Measurements from ENCODE around the gene CDCA5. TPM values are rescaled to one million over a fixed set of nuclear protein-coding genes. Genes with fewer than 3 reads are reported as not detected.

The CDCA5 gene
- total and polyA plus RNA-seq, 2 experiments from 2014 or later = 6.4 to 7.9 TPM

DNA sequence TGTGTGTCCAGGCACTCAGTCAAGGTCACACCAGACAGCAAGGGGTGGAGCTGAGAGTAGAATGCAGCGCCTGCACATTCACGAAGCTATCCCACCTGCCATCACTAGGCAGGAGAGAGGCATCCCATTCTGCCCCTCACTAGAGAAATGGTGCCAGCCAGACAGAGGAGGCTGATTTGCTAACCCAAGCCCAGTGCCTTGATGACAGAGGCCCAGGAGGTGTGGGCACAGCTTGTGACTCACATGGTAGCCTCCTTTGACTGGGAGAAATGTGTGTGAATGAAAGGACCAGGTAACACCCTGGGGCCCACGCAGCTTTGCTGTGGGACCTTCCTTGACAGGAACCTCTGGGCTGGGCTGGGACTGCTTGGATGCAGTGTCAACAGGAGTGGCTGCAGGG lies 20.3 kb downstream of the CDCA5 start:
- H3K4me1 ChIP-seq (ENCODE audit: insufficient read depth) = no peaks in the 10 kb centered on the region
- H2AFZ ChIP-seq = no peak overlapping the region
- H3K27me3 ChIP-seq = no peaks in the 10 kb centered on the region
- no peaks in the 10 kb centered on the region for H3K79me2 ChIP-seq
- H3K36me3 ChIP-seq (replicated peaks; ENCODE audit: insufficient read depth, low read depth) = no peaks in the 10 kb centered on the region
- H3K27ac ChIP-seq = no peak overlapping the region
- 71% methylated on average over 3 of the region's 3 CpGs for WGBS (ENCODE audit: low lambda C conversion rate, missing lambda C conversion rate)
- no peaks in the 10 kb centered on the region for H3K9me2 ChIP-seq (replicated peaks; ENCODE audit: insufficient read depth)
- TF ChIP-seq EZH2phosphoT487 (IDR thresholded peaks at IDR 0.05; ENCODE audit: low read depth, severe bottlenecking, unreplicated experiment) (no peak), EZH2 (IDR thresholded peaks at IDR 0.05; ENCODE audit: borderline replicate concordance) (no peak)
- TF ChIP-seq, protein P1, sequence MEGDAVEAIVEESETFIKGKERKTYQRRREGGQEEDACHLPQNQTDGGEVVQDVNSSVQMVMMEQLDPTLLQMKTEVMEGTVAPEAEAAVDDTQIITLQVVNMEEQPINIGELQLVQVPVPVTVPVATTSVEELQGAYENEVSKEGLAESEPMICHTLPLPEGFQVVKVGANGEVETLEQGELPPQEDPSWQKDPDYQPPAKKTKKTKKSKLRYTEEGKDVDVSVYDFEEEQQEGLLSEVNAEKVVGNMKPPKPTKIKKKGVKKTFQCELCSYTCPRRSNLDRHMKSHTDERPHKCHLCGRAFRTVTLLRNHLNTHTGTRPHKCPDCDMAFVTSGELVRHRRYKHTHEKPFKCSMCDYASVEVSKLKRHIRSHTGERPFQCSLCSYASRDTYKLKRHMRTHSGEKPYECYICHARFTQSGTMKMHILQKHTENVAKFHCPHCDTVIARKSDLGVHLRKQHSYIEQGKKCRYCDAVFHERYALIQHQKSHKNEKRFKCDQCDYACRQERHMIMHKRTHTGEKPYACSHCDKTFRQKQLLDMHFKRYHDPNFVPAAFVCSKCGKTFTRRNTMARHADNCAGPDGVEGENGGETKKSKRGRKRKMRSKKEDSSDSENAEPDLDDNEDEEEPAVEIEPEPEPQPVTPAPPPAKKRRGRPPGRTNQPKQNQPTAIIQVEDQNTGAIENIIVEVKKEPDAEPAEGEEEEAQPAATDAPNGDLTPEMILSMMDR (IDR thresholded peaks at IDR 0.05; ENCODE audit: poor library complexity) = no peak
- H4K20me1 ChIP-seq (ENCODE audit: insufficient read depth, poor library complexity, severe bottlenecking) = no peaks in the 10 kb centered on the region
- DNase-seq (ENCODE audit: low spot score) = no peak
- H3K4me3 ChIP-seq = no peak overlapping the region
- H3K4me2 ChIP-seq = no peak overlapping the region
- no peaks in the 10 kb centered on the region for H3K9me3 ChIP-seq (ENCODE audit: low read depth)

DNA sequence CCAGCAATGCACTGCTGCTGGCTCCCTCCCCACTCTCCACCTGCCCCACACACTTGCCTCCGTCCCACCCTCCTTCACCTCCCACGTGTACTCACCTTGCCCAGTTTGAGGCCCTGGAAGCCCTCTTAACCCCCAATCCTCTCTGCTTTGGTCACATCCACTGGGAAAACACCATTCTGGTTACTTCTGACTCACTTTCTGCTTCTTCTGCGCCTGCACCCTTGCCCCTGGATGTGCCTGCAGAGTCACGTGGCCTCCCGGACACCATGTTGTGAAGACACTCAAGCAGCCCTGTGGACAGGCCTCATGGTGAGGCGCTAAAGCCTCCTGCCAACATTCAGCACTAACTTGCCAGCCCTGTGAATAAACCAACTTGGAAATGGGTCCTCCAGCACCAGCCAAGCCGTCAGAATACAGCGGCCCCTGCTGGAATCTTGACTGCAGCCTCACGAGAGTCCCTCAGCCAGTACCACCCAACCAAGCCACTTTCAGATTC lies 22.9 kb downstream of the CDCA5 start:
- no peak for DNase-seq (ENCODE audit: low spot score)
- no peak overlapping the region for H3K27ac ChIP-seq
- 62% methylated on average over 9 of the region's 9 CpGs for WGBS (ENCODE audit: low lambda C conversion rate, missing lambda C conversion rate)
- H3K36me3 ChIP-seq (replicated peaks; ENCODE audit: insufficient read depth, low read depth) = no peaks in the 10 kb centered on the region
- no peak overlapping the region for H3K4me3 ChIP-seq
- H3K4me1 ChIP-seq (ENCODE audit: insufficient read depth) = no peaks in the 10 kb centered on the region
- H3K9me3 ChIP-seq (ENCODE audit: low read depth) = no peaks in the 10 kb centered on the region
- no peak overlapping the region for H2AFZ ChIP-seq
- no peak for TF ChIP-seq EZH2phosphoT487 (IDR thresholded peaks at IDR 0.05; ENCODE audit: low read depth, severe bottlenecking, unreplicated experiment)
- TF ChIP-seq, protein P1 (IDR thresholded peaks at IDR 0.05; ENCODE audit: poor library complexity) = peak; percentile 10
- TF ChIP-seq EZH2 (IDR thresholded peaks at IDR 0.05; ENCODE audit: borderline replicate concordance) = no peak
- H4K20me1 ChIP-seq (ENCODE audit: insufficient read depth, poor library complexity, severe bottlenecking) = no peaks in the 10 kb centered on the region
- no peak overlapping the region for H3K4me2 ChIP-seq
- H3K9me2 ChIP-seq (replicated peaks; ENCODE audit: insufficient read depth) = no peaks in the 10 kb centered on the region
- H3K79me2 ChIP-seq = no peaks in the 10 kb centered on the region
- H3K27me3 ChIP-seq = no peaks in the 10 kb centered on the region

DNA sequence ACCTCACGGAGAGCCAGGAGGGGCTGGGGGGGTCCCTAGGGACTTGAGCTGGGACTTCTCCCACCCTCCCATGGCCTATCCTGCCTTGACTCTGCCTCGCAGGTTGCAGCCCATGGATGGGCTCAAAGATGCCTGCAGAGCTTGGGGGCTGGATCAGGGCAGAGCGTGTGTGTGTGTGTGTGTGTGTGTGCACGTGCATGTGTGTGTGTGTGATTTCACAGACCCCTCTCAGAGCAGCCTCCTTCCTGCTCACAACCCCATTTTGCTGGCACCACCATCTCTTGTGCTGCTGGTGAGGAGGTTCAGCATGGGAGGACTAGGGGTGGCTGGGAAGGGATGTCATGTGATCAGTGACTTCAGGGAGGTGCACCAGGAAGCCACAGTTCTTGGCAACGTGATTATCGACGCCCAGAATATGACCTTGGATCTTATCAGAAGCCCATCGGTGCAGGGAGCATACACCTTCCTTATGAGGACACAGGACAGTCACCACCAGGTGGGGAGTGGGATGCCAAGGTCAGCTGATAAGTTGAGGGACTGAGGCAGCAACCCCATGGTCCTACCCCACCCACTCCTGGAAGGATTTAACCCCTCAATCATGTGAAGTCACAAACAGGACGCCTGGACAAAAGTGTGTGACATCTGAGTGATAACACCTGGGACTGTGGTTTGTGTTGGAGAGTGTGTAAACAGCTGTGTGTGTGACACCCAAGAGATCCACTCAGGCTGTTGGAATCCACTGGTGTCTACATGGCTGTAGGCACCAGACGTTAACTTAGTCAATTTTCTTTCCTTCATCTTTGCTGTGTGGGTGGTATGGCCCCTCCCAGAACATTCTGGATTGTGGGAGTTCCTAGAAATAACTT lies 23.6 kb downstream of the CDCA5 start:
- H3K27me3 ChIP-seq = no peaks in the 10 kb centered on the region

More for the DNA sequence above, 23.6 kb downstream of the CDCA5 start:
- Histone ChIP-seq H3K79me2 (no peaks in the 10 kb centered on the region), H3K4me1 (ENCODE audit: insufficient read depth) (no peaks in the 10 kb centered on the region), H3K36me3 (replicated peaks; ENCODE audit: insufficient read depth, low read depth) (no peaks in the 10 kb centered on the region), H3K9me3 (ENCODE audit: low read depth) (no peaks in the 10 kb centered on the region), H4K20me1 (ENCODE audit: insufficient read depth, poor library complexity, severe bottlenecking) (no peaks in the 10 kb centered on the region), H3K4me3 (no peak overlapping the region), H3K27ac (no peak overlapping the region), H3K9me2 (replicated peaks; ENCODE audit: insufficient read depth) (no peaks in the 10 kb centered on the region), H2AFZ (no peak overlapping the region), H3K4me2 (no peak overlapping the region)
- TF ChIP-seq EZH2 (IDR thresholded peaks at IDR 0.05; ENCODE audit: borderline replicate concordance) (no peak), EZH2phosphoT487 (IDR thresholded peaks at IDR 0.05; ENCODE audit: low read depth, severe bottlenecking, unreplicated experiment) (no peak)
- TF ChIP-seq, protein P1 (IDR thresholded peaks at IDR 0.05; ENCODE audit: poor library complexity) = no peak
- WGBS (ENCODE audit: low lambda C conversion rate, missing lambda C conversion rate) = 77% methylated on average over 10 of the region's 10 CpGs
- DNase-seq (ENCODE audit: low spot score) = no peak
